HG02798 (cell line): Measurements from ENCODE around the gene IFFO2.

Source experiments
- ATAC-seq: cut with Tn5 transposase; IDR thresholded peaks from one replicate; pipeline ENCODE4 v1.9.1; 2021; ENCODE audit warnings: mild to moderate bottlenecking; ENCODE audit not compliant: unreplicated experiment, poor library complexity

The IFFO2 gene

DNA sequence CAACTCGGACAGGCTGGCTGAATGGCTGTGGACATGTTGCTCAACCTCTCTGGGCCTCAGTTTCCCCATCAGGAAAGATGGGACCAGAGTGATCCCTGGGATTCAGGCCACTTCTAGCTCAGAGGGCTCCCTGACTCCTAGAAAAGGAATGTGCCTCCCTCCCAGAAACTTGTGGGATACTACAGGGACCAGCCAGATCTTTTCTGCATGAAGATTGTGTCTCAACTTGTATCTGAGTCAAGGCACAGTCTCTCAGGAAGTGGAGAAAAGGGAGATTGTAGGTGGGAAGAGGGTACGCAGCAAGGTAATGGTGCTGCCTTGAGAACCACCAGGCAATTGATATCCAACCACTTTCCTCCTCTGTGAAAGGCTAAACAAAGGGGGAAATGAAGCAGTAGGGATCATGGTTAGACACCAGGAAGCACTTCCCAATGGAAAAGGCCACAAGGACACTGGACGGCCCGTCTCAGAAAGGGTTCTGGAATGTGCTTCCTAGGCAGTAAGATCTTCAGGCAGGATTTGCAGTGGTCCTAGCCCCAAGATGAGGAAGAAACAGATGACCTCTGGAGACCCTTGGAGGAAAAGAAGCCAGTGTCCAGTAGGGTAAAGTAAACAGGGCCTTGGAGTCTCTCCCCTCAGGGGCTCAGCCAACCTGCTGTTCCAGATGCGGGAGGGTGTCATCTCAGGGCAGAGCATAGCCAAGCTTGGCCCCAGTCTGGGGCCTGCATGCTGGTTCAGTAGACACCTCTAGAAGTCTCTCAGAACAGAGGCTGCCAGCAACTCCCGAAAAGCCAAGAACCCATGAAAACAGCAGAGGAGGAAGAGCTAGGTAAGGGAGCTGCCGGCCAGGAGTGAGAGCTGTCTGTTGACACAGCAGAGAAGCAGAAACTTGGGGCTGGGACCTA, 16.8 kb downstream of the IFFO2 start:
- ATAC-seq, result no peak

DNA sequence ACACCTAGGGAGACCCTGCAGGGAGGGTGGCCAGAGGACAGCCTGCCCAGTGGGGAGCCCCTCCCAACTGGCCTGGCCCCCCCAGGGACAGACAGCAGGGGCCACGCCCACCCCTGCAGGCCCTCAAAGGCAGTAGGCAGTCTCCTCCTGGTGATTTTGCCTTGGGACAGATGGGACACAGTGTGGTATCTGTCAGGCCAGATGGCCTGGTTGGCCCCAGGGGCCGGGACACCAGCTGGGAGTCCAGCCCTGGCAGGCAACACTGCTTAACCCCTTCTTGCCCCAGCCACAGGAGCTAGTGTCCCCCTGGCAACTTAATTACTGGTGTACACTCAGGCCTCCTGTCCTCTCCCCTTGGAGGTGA, 17.8 kb downstream of the IFFO2 start:
- no peak for ATAC-seq

DNA sequence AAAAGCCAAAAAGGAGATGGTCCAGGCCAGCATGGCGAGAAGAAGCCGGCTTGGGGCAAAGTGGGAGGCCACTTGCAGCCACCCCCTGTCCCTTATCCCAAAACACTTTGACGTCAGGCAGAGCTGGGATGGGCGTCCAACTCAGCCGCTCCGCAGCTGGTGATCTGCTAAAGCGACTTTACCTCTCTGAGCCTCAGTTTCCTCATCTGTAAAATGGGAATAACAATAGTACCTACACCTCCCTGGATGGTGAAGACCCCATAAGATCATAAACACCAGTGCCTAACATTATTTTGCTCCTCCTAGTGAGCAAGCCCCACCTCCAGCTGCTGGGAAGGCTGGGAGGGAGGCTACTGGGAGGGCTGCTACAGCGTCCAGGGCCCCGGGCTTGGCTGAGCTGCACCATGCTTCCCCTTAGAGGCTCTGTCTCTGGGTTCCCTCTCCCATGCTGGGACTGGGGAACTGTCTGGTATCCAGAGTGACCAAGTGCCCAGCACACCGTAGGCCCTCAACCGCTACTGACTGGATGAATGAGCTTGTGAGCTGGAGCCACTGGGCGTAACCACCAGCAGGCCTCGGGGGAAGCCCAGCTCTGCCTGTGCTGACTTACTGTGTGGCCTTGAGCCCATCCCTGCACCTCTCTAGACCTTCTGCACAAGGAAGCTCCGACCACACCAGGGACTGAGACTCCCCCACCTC, 18.3 kb downstream of the IFFO2 start:
- ATAC-seq, result no peak

DNA sequence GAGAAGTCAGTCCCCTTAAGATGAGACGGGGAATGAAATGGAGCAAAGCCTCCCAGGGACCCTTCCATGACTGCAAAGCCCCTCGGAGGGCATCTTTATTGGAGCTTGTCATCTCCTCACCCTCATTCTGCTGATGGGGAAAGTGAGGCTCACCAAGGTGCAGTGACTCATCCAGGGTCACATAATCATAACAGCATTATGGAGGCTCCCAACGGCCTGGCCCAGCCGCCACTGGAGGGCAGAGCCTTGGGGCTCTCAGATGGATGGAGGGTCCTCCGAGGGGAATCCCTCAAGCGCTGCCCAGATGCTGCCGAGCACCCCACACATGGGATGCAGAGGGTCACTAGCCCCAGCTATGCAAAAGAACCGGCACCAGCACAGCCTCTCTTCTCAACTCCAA, 18.9 kb downstream of the IFFO2 start:
- ATAC-seq, result no peak

DNA sequence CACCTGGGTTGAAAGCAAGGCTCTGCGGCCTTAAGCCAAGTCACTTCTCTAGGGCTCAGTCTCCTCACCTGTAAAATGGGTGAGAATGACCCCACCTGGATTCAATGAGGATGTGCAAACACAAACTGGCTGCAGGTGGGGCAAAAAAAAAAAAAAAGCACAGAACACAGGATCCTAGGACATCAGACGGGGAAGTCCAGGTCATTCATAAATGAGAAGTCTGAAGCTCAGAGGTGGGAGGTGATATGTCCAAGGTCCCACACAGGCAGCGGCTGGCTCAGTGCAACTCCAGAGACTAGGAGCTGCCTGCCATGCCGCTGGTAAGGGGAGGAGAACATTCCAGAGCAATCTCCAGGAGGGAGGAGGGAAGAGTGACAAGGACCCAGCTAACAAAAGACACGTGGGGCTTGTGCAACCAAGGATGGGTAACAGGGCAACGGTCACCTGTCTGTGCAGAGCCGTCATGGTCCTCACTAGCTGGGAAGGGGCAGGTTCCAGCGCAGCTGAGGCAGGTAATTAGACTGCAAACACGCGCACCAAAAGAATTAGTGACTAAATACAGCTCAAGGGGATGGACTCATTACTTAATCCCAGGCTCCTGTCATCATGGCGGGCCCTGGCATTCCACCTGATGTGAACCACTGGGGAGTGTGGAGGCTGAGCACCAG, 19.5 kb downstream of the IFFO2 start:
- no peak for ATAC-seq

DNA sequence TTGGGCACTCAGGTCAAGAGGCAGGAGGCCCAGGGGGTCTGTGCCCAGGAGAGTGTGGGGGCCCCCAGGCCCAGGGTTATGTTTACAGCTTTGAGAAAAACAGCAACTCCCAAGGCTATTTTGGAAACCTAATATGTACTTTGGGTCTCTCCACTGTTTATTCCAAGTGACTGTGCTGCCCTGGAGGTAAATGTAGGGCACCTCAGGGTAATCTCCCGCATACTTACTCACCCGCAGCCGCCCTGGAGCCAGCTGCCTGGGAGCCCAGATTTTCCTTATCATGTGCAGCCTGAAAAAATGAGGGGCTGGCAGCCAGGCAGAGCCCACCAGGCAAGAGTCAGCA, 20.0 kb downstream of the IFFO2 start:
- no peak for ATAC-seq

DNA sequence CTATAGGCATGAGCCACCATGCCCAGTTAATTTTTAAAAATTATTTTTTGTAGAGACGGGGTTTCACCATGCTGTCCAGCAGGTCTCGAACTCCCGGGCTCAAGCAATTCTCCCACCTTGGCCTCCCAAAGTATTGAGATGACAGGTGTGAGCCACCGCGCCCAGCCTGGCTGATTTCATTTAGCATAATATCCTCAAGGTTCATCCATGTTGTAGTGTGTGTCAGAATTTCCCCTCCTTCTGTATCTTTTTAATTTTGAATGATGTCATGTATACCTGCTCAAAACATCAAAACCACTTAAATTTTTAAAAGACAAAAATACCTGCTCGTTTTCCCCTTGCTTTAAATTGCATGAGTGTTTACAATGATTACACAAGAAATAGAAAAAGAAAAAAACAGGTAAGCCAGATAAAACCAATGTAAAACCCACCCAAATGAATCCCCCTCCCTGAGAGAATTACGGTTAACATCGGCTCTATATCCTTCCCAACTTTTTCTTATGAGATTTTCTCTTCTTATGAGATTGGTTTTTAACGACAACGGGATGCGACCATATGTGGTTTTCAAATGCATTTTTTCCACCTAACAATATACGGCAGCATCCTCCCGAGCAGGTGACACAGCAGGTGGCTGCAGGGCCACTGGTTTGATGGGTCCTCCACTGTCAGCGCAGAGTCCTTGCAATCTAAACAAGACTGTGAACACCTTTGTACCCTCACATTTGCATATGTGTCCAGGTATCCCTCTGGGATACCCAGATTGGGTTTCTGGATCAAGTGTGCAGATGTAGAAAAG, 22.1 kb downstream of the IFFO2 start:
- ATAC-seq, result no peak

DNA sequence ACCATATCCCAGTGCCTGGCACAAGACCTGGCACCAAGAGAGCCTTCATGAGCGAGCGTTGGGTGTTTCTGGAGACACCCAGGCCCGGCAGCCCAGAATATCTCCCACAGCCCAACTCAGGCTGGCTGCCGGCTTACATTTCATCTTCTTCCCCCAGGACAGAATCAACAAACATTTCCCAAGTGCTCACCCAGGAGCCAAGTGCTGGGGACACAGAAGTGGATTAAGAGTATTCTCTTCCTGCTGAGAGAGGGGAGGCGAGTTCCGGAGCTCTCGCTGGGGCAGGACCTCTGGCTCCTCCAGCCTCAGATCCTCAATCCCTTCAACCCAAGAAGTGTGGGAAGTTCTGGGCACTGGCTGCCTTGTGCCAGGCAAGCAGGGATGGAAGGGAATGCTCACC, 23.6 kb downstream of the IFFO2 start:
- no peak for ATAC-seq

DNA sequence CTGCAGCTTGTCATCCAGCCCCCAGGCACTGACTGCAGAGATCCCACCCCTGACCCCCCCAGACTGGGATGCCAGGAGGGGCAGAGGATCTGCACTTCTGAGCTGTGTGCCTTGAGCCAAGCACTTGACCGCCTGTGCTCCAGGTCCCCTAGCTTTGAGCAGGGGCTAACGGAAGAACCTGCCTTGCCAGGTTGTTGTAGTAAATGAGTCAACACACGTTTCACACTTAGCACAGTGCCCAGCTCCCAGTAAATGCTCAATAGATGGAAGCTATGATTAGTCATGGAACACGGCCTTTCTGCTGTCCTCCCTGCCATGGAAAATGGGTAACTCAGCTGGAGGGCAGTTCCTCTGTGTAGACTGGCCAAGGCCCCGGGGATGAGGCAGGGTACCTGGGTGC, 24.1 kb downstream of the IFFO2 start:
- ATAC-seq, result no peak

DNA sequence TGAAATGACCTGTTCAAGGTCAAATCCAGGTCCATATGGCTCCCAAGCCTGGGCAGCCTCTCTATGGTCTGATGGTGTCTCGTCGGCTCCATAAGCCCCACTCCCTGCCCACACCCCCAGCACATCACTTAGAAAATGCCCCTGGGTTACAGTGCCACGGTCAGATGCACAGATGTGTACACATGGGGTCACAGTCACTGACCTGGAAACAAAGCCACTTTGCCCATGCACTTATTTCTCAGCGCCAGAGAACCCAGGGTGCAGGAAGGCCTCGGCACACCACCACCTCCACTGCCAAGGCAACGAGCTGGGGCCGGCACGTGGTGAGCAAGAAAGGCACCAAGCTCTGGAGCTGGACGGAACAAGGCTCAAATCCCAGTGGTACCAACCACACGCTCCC, 24.7 kb downstream of the IFFO2 start:
- no peak for ATAC-seq

DNA sequence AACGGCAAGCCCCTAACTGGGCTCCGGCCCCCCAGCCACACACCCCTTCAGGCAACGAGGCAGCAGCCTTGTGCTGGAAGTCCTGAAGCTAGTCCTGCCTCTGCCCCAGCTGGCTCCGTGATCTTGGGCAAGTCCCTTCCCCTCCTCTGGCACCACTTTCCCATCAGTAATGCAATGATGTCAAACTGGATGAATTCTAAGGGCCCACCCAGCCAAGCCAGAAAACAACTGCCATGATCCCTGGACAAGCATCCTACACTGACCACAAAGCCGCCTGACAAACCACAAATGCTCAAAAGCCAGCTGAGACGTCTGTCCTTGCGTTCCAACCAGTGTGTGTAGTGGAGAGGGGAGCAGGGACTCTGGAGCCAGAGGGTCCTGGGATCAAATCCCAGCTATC, 26.8 kb downstream of the IFFO2 start:
- no peak for ATAC-seq

DNA sequence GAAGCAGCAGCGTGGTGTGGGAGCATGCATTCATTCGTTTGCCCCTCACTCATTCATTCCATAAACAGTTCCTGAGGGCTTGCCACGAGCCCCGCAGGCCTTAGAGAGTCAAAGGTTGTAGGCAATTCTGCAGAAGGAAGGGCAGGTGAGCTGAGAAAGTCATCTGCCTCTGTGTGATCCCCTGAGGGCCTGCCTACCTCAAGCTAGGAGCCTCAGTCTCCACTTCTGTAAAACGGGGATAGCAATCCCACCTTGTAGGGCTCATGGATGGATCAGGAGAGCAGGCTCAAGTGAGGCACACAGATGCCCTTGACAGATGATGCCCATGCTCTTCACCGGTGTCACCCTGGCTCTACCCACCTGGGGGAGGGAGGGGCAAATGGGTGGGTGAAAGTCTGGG, 27.5 kb downstream of the IFFO2 start:
- ATAC-seq, result no peak

DNA sequence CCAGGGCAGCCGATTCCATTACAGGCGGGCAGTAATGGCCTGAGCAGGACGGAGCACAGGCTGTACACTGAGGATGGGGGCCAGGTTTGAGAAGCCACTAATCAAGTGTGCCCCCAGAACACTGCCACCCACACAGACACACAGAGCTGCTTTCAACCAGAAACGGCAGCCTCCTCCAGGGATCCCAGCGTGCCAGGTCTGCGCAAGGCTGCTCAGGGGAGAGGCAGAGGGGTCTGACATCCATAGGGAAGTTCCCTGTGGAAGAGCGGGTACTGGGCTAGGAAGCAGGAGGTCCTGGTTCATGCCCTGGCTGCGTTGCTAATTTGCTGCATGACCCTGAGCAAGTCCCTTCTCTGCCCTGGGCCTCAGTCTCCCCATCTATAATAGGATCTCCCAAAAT, 28.1 kb downstream of the IFFO2 start:
- ATAC-seq, result no peak

DNA sequence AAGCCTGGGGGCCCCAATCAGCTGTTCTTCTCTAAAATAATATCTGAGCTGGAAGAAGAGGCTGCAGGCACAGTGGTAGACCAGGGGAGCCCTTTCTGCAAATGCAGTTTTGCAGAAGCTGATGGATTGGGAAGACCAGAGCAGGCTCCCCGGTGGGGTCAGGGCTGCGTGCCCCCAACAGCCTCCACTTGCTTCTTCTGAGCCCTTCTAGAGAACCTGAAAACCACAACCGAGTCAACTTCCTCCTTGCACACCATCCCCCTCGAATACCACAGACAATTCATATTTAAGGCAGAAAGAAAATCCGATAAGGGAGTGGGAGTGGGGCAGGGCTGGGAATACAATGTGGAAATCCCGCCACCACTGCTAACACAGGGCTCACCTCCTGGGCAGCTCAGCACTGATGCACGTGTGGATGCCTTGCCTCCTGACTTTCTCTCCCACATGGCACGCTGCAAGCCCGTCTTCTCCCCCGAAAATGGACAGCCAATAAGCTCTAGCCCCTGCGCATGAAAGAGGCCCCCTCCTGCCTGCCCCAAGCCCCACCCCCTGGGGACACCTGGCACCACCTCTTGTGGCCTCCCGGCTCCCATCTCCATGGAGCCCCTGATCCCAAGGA, 28.7 kb downstream of the IFFO2 start:
- peak; percentile 29 for ATAC-seq

DNA sequence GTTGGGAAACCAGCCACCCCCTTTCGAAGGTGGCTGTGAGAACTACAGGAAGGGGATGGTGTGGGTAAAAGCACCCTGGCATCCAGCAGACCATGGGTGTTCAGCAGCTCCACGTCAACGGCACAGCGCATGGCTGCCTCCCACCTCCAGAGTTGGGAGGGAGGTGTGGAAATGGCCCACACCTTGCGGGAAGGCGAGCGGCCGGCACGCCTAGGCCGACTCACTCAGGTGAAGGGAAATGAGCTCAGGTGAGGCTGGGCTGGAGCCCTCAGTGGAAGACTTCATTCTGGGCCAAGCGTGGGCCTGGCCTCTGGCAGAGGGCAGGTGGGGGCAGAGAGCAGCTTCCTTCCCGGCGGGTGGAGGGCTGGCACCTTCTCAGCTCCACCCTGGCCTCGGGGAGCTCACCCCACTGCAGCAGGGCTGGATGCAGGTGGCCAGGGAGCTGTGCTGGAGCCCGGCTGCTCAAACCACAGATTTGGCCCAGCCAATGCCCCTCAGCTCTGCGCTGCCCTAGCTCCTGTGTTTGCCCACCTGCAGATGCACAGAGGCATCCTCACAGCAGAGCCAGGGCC, 29.3 kb downstream of the IFFO2 start:
- peak; percentile 17 for ATAC-seq

DNA sequence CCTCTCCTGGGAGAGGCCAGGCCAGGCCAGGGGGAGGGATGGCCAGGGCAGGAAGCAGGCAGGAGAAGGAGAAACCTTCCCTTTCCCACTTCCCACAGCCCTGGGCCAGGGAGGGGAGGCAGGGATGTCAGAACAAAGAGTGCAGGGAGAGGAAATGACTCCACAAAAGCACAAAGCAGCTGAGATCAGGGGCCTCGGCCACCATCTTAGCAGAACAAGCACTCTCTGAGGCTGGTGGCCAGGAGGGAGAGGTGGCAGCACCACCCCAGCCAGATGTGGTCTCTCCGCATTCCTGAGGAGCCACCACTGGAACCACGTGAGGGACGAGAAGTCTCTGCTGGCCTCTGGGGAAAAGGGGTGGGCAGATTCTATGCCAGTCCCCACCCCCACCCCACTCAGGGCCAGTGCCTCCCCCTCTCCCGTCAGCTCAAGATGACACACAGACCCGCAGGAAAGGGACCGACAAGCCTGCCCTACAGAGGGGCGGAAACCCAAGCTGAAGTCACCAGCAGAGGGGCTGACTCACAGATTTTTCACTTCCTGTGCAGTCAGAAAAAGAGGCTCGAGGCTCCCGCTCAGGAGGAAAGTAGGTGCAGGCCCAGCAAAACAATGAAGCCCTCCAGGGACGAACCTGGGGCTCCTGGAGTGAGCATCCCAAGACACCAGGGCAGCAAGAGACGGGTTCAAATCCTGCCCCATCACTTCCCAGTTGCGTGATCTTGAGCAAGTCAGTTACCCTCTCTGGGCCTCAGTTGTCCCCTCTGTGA, 30.0 kb downstream of the IFFO2 start:
- ATAC-seq, result peak; percentile 68

DNA sequence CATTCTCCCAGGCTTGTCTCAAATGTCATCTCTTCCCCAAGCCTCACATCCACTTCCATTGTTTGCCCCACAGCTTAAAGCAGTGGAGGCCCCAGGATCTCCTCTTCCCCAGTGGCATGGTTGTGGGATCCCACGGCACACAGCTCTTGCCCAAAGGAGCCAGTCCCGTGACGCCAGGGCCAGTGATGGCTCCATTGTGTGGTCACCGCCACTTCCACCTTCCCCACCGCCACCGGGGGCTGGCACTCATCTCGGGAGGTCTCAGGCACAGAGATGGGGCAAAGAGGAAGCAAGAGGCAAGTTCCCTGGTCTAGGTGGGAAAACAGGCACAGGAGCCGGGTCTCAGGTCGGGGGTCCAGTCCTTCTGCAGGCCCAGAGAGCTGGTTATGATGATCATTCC, 31.2 kb downstream of the IFFO2 start:
- ATAC-seq, result no peak

DNA sequence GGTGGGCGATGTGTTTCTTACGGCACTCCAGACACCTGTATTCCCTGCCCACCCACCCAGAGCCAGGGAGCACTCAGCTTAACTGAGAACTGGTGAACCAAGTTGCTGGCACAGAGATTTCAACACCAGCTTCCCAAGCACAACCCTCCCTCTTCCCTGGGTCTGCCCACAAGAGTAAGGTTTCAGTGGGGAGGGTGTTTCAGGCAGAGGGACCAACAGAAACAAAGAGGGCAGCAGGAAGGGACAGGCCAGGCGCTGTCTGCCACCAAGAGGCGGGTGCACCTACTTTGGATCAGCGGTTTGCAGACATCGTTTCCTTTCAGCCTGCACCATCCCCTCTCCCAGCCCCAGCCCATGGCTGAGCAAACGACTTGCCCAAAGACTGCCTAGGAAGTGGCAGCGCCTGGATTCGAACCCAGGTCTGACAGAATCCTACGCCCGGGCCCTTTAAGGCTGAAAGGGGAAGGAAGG, 32.2 kb downstream of the IFFO2 start:
- ATAC-seq, result no peak

DNA sequence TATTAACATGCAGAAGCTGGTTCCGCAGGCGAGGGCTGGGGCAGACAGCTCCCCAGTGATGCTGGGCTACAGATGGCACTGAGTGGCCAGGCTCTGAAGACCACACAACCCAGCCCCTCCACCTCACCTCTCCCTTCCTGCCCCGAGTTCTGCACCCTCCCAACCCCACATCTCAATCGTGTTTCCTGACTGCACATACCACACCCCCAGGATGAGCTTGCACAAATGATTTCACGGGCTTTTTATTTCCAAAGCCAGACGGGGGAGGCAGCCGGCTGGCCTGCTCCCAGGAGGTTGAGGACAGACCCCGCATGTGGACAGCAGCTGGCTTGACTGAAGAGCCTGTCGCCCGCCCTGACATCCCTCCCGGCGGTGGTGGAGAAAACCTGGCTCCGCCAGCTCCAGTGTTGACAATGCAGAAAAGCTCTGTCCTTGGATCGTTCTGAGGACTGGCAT, 32.7 kb downstream of the IFFO2 start:
- ATAC-seq, result no peak
